ENCODE results near the gene CDH4. TPM values are rescaled to one million over a fixed set of nuclear protein-coding genes. Genes with fewer than 3 reads are reported as not detected.

Gene CDH4
- total RNA-seq, 2 donors from 2014 or later: 0.07 to 0.94 TPM

- Histone ChIP-seq H3K27ac (no peak overlapping the region), H3K9me3 (no peaks in the 10 kb centered on the region), H3K36me3 (no peaks in the 10 kb centered on the region), H3K4me1 (no peaks in the 10 kb centered on the region), H3K27me3 (no peaks in the 10 kb centered on the region), H3K4me3 (no peak overlapping the region)
- no peak for DNase-seq (ENCODE audit: low spot score)
- no peak for TF ChIP-seq CTCF (IDR thresholded peaks at IDR 0.05)
These were observed 432.1 kb downstream of the CDH4 start for GRCh38 chr20:61684136-61684535.

GRCh38 chr20:61684583-61685235, 432.6 kb downstream of the CDH4 start:
- Histone ChIP-seq H3K4me3 (no peak overlapping the region), H3K4me1 (no peaks in the 10 kb centered on the region), H3K9me3 (no peaks in the 10 kb centered on the region), H3K36me3 (no peaks in the 10 kb centered on the region), H3K27me3 (no peaks in the 10 kb centered on the region), H3K27ac (no peak overlapping the region)
- DNase-seq (ENCODE audit: low spot score): no peak
- no peak for TF ChIP-seq CTCF (IDR thresholded peaks at IDR 0.05)

- no peaks in the 10 kb centered on the region for H3K9me3 ChIP-seq
- H3K4me3 ChIP-seq: no peak overlapping the region
- no peaks in the 10 kb centered on the region for H3K4me1 ChIP-seq
- no peaks in the 10 kb centered on the region for H3K27me3 ChIP-seq
- H3K27ac ChIP-seq: no peak overlapping the region
- DNase-seq (ENCODE audit: low spot score): no peak
- no peaks in the 10 kb centered on the region for H3K36me3 ChIP-seq
- no peak for TF ChIP-seq CTCF (IDR thresholded peaks at IDR 0.05)
These were observed 433.4 kb downstream of the CDH4 start for GRCh38 chr20:61685462-61685861.

- H3K9me3 ChIP-seq: no peaks in the 10 kb centered on the region
- no peak overlapping the region for H3K4me3 ChIP-seq
- no peak for TF ChIP-seq CTCF (IDR thresholded peaks at IDR 0.05)
- H3K4me1 ChIP-seq: no peaks in the 10 kb centered on the region
- no peak for DNase-seq (ENCODE audit: low spot score)
- no peaks in the 10 kb centered on the region for H3K36me3 ChIP-seq
- H3K27ac ChIP-seq: no peak overlapping the region
- H3K27me3 ChIP-seq: no peaks in the 10 kb centered on the region
These were observed 434.2 kb downstream of the CDH4 start for GRCh38 chr20:61686051-61686936.

- Histone ChIP-seq H3K27ac (no peak overlapping the region), H3K36me3 (no peaks in the 10 kb centered on the region), H3K4me3 (no peak overlapping the region), H3K27me3 (no peaks in the 10 kb centered on the region), H3K9me3 (no peaks in the 10 kb centered on the region), H3K4me1 (no peaks in the 10 kb centered on the region)
- no peak for DNase-seq (ENCODE audit: low spot score)
- no peak for TF ChIP-seq CTCF (IDR thresholded peaks at IDR 0.05)
These were observed 436.4 kb downstream of the CDH4 start for GRCh38 chr20:61688411-61688810.
